ENCODE data around the gene FLCN.

Gene FLCN

DNA sequence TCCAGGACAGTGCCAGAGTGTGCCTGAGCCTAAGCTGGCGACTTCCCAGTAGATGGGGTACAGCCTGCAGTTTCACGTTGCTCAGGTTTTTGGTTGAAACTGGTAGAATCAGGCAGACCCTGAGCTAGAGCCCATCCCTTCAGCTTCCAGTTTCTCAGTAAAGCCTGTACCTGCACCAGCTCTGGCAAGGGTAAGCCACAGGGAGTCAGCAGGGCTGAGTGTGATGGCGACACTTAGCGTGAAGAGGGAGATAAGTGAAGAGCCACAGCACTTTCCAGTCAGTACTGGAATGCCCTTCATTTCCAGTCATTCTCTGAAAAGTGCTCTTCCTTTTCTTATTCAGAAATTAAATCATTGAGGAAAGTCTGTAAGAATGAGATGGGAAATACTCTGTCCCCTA, 53.2 kb downstream of the FLCN start:
- TF ChIP-seq SUZ12 (IDR thresholded peaks at IDR 0.05; ENCODE audit: extremely low read depth, insufficient read depth, insufficient read length) (no peak), ZNF274 (IDR thresholded peaks at IDR 0.05; ENCODE audit: low read depth, low read length) (no peak), YY1 (IDR thresholded peaks at IDR 0.05; ENCODE audit: insufficient read depth, insufficient read length) (no peak)
- Histone ChIP-seq H3K36me3 (ENCODE audit: insufficient read depth, insufficient read length, low read length) (peaks cover 67% of the 10 kb centered on the region), H3K4me3 (ENCODE audit: insufficient read length, low read depth) (no peak overlapping the region), H3K4me1 (ENCODE audit: insufficient read depth, insufficient read length) (no peaks in the 10 kb centered on the region), H3K9ac (ENCODE audit: insufficient read length, low read depth) (no peak overlapping the region), H3K9me3 (ENCODE audit: insufficient read depth, low read length) (no peaks in the 10 kb centered on the region), H3K27me3 (ENCODE audit: insufficient read depth, insufficient read length) (no peaks in the 10 kb centered on the region)
- DNase-seq (ENCODE audit: low read depth, low spot score), result no peak

DNA sequence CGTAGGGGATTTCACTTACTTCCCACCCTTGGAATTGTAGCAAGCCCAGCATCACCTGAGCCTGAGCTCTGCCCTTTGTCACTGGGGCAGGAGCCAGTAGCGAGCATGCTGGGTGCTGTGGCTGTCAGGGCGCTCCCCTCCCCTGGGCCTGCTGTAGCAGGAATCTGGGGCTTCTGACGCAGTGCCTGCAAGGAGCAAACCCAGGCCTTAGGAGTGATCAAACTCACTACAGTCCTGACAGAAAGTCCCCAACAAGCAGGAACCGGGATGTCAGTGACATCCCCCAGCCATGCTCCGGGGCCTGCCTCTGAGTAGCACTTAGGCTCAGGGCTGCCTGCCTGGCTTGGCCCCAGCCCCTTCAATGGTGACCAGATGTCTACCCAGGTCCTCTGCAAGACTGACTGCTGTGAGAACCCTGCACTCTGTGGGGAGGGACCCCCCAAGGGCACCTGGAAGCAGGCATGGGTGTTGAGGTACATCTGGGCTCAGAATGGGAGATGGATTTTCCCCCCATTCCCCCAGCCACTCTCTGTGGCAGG, 54.3 kb downstream of the FLCN start:
- no peaks in the 10 kb centered on the region for H3K9me3 ChIP-seq (ENCODE audit: insufficient read depth, low read length)
- no peak overlapping the region for H3K9ac ChIP-seq (ENCODE audit: insufficient read length, low read depth)
- no peak for DNase-seq (ENCODE audit: low read depth, low spot score)
- H3K4me1 ChIP-seq (ENCODE audit: insufficient read depth, insufficient read length), result no peaks in the 10 kb centered on the region
- peaks cover 68% of the 10 kb centered on the region for H3K36me3 ChIP-seq (ENCODE audit: insufficient read depth, insufficient read length, low read length)
- H3K27me3 ChIP-seq (ENCODE audit: insufficient read depth, insufficient read length), result no peaks in the 10 kb centered on the region
- H3K4me3 ChIP-seq (ENCODE audit: insufficient read length, low read depth), result no peak overlapping the region
- TF ChIP-seq YY1 (IDR thresholded peaks at IDR 0.05; ENCODE audit: insufficient read depth, insufficient read length) (no peak), SUZ12 (IDR thresholded peaks at IDR 0.05; ENCODE audit: extremely low read depth, insufficient read depth, insufficient read length) (no peak), ZNF274 (IDR thresholded peaks at IDR 0.05; ENCODE audit: low read depth, low read length) (no peak)

- Histone ChIP-seq H3K4me1 (ENCODE audit: insufficient read depth, insufficient read length) (no peaks in the 10 kb centered on the region), H3K9ac (ENCODE audit: insufficient read length, low read depth) (no peak overlapping the region), H3K9me3 (ENCODE audit: insufficient read depth, low read length) (no peaks in the 10 kb centered on the region), H3K27me3 (ENCODE audit: insufficient read depth, insufficient read length) (no peaks in the 10 kb centered on the region), H3K36me3 (ENCODE audit: insufficient read depth, insufficient read length, low read length) (peaks cover 71% of the 10 kb centered on the region), H3K4me3 (ENCODE audit: insufficient read length, low read depth) (no peak overlapping the region)
- TF ChIP-seq ZNF274 (IDR thresholded peaks at IDR 0.05; ENCODE audit: low read depth, low read length) (no peak), SUZ12 (IDR thresholded peaks at IDR 0.05; ENCODE audit: extremely low read depth, insufficient read depth, insufficient read length) (no peak), YY1 (IDR thresholded peaks at IDR 0.05; ENCODE audit: insufficient read depth, insufficient read length) (no peak)
- DNase-seq (ENCODE audit: low read depth, low spot score), result no peak
Observed at GRCh38 chr17:17181666-17182597, 55.0 kb downstream of the FLCN start.

DNA sequence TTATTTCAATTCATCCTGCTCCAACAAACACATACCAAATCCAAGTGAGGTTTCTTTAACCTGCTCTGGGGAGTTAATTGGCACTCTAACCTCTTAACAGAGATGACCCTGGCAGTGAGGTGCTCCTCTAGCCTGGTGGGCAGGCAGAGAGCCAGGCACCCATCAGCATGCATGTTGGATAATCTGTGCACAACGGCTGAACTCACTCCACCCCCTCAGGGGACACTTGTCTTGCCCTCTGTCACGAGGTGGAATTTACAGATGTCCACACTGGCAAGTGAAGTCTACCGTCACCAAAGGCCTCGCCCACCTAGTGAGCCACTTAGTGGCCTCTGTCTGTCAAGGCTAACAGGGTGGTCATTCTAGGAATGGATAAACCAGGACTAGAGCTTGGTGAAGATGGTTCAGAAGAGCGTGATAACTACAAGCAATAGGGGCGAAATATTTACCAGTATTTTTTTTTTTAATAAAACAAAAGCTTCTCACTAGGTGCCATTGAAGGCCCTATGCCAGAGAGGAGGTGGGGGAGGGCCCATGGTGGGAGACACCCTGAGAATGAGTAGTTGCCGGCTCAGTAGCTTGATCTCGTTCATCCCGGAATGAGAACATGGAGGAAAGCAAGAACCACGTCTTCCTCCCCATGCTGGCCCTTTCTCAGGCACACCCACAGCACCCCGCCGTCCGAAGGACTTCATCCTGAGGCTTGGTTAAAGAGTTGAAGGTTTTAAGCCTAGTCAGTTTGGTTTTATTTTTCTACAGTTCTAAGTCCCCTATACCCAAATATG, 56.0 kb downstream of the FLCN start:
- Histone ChIP-seq H3K36me3 (ENCODE audit: insufficient read depth, insufficient read length, low read length) (peaks cover 76% of the 10 kb centered on the region), H3K4me1 (ENCODE audit: insufficient read depth, insufficient read length) (no peaks in the 10 kb centered on the region), H3K9ac (ENCODE audit: insufficient read length, low read depth) (no peak overlapping the region), H3K9me3 (ENCODE audit: insufficient read depth, low read length) (no peaks in the 10 kb centered on the region), H3K27me3 (ENCODE audit: insufficient read depth, insufficient read length) (no peaks in the 10 kb centered on the region), H3K4me3 (ENCODE audit: insufficient read length, low read depth) (no peak overlapping the region)
- TF ChIP-seq SUZ12 (IDR thresholded peaks at IDR 0.05; ENCODE audit: extremely low read depth, insufficient read depth, insufficient read length) (no peak), YY1 (IDR thresholded peaks at IDR 0.05; ENCODE audit: insufficient read depth, insufficient read length) (no peak), ZNF274 (IDR thresholded peaks at IDR 0.05; ENCODE audit: low read depth, low read length) (no peak)
- DNase-seq (ENCODE audit: low read depth, low spot score), result no peak

GRCh38 chr17:17180141-17180603, 56.8 kb downstream of the FLCN start:
- no peak overlapping the region for H3K9ac ChIP-seq (ENCODE audit: insufficient read length, low read depth)
- TF ChIP-seq SUZ12 (IDR thresholded peaks at IDR 0.05; ENCODE audit: extremely low read depth, insufficient read depth, insufficient read length) (no peak), YY1 (IDR thresholded peaks at IDR 0.05; ENCODE audit: insufficient read depth, insufficient read length) (no peak), ZNF274 (IDR thresholded peaks at IDR 0.05; ENCODE audit: low read depth, low read length) (no peak)
- H3K9me3 ChIP-seq (ENCODE audit: insufficient read depth, low read length), result no peaks in the 10 kb centered on the region
- H3K4me3 ChIP-seq (ENCODE audit: insufficient read length, low read depth), result no peak overlapping the region
- no peak for DNase-seq (ENCODE audit: low read depth, low spot score)
- H3K27me3 ChIP-seq (ENCODE audit: insufficient read depth, insufficient read length), result no peaks in the 10 kb centered on the region
- no peaks in the 10 kb centered on the region for H3K4me1 ChIP-seq (ENCODE audit: insufficient read depth, insufficient read length)
- peaks cover 83% of the 10 kb centered on the region for H3K36me3 ChIP-seq (ENCODE audit: insufficient read depth, insufficient read length, low read length)

DNA sequence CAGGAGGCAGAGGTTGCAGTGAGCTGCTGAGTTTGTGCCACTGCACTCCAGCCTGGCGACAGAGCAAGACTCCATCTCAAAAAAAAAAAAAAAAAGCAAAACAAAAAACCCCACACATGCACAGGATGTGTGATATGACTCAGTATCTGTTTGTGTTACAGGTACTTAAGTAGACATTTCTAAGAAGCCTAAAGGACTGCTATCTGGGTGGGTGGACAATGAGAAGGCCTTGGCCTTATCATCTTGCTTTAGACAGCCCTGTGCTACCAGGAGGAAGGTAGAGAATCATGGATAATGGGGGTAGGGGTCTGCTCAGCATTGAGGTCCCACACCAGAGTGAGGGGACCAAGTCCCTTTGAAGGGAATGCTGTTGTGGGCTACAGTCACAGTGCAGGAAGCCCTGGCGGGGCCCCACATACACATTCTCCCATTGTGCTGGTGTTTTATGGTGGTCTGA, 57.6 kb downstream of the FLCN start:
- H3K4me1 ChIP-seq (ENCODE audit: insufficient read depth, insufficient read length), result no peaks in the 10 kb centered on the region
- DNase-seq (ENCODE audit: low read depth, low spot score), result no peak
- no peak overlapping the region for H3K9ac ChIP-seq (ENCODE audit: insufficient read length, low read depth)
- TF ChIP-seq ZNF274 (IDR thresholded peaks at IDR 0.05; ENCODE audit: low read depth, low read length), result no peak
- no peak for TF ChIP-seq YY1 (IDR thresholded peaks at IDR 0.05; ENCODE audit: insufficient read depth, insufficient read length)
- no peak for TF ChIP-seq SUZ12 (IDR thresholded peaks at IDR 0.05; ENCODE audit: extremely low read depth, insufficient read depth, insufficient read length)
- no peaks in the 10 kb centered on the region for H3K9me3 ChIP-seq (ENCODE audit: insufficient read depth, low read length)
- H3K27me3 ChIP-seq (ENCODE audit: insufficient read depth, insufficient read length), result no peaks in the 10 kb centered on the region
- H3K36me3 ChIP-seq (ENCODE audit: insufficient read depth, insufficient read length, low read length), result peaks cover 86% of the 10 kb centered on the region
- H3K4me3 ChIP-seq (ENCODE audit: insufficient read length, low read depth), result no peak overlapping the region
